ENCODE measurements around the gene PRKCA.
"Not testable (repeated sequence)": the region's sequence is repeated elsewhere in the genome, so short reads cannot be mapped to it uniquely, and the experiment has no call there.

Gene PRKCA

DNA sequence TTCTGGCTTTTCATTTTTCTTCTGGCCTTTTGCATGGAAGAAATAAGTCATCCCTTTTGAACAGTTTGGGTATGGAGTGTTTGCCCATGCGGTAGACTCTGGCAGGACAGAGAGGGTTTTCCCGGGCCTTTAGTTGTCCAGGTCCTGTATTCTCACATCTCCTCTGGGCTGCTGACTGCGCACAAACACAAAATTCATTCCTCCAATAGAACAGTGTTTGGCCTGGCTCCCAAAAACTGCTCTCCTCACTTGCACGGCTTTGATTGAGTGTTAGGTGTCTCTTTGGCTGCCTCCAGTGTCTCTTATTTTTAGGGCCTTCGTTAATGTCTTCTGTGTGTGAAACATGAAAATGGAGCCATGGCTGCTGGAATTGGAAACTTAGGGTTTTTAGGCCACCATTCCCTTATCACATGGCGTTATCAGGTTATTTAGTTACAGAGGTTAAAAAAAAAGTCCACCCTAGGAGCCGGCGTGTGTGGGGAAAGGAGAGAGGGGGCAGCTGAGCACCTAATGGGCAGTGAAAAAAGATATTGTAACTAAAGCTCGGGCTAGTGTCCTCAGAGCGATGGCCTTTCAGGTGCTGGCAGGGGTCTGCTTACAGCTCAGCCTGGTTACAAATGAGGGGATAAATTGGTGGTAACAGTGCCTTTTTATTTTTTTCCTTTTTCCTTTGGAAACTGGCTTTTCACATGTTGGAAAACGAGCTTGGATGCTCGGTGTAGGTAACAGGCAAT is 47.3 kb downstream of the PRKCA start:
- in situ Hi-C loops (cut with MboI; ENCODE audit: low sequenced_read_pairs) = no loop called here

DNA sequence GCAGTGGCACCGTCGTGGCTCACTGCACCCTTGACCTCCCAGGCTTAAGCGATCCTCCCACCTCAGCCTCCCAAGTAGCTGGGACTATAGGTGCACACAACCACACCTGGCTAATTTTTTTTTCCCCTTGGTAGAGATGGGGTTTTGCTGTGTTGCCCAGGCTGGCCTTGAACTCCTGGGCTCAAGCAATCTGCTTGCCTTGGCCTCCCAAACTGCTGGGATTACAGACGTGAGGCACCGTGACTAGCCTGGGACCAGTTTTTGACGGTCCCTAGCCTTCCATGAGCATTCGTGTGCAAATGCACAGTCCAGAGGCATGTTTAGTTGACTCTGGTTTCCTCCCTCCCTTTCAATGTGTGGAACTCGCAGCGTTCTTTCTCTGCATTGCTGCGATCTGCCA is 48.2 kb downstream of the PRKCA start:
- in situ Hi-C loops (cut with MboI; ENCODE audit: low sequenced_read_pairs) = not testable (repeated sequence)

DNA sequence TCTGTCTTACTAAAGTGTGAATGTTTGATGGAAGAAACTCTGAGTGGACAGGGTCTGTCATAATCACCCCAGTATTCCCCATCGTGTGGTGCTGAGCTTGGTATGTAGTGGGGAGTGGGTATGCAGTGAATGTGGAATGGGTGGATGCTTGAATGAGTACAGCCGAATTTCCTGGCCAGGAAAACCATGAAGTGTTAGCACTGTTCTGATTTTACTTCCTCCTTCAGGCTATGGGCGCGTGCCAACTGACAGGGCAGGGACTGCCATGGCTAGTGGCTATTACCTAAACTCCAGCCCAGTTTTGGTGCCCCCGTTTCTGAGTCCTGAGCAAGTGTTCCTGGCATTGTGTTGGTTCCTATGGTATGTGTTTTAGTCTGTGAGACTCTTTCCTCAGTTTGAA is 48.6 kb downstream of the PRKCA start:
- in situ Hi-C loops (cut with MboI; ENCODE audit: low sequenced_read_pairs) = no loop called here

DNA sequence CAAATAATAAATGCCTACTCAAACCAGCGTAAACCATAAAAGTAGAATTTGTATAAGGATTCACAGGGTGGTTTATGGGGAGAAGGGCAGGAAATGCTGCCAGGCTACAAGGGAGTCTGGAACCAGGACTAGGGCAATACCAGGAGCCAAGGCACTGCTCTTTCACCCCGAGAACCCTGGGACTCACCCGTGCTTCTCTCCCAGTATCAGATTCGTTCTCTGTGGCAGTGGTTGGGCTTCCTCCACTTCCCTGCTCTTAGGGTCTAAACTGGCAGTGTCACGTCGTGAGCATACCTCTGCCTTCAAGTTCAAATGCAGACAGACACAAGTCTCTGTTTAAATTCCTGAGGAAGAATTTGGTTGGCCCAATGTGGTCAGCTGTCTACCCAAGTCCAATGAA is 49.3 kb downstream of the PRKCA start:
- in situ Hi-C loops (cut with MboI; ENCODE audit: low sequenced_read_pairs) = no loop called here

DNA sequence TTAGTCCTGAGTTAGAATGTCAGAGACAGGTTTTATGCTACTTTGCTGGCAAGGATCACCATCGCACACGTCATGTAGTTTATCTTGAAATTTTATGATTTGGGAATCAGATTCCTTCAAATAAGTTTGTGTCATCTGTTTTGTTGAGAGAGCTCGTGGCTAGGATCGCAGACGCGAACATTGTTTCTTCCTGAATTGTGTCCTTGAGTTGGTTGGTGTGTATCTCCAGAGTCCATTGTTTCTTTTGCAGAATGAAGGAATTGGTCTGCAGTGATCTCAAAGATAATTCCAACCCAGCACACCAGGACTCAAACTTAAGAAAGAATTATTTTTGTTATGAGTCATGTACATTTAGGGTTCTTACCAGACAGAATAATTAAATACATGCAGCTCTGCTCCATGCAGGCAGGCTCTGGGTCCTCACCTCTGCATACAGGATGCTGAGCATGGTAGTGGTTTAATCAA is 51.6 kb downstream of the PRKCA start:
- in situ Hi-C loops (cut with MboI; ENCODE audit: low sequenced_read_pairs) = no loop called here

DNA sequence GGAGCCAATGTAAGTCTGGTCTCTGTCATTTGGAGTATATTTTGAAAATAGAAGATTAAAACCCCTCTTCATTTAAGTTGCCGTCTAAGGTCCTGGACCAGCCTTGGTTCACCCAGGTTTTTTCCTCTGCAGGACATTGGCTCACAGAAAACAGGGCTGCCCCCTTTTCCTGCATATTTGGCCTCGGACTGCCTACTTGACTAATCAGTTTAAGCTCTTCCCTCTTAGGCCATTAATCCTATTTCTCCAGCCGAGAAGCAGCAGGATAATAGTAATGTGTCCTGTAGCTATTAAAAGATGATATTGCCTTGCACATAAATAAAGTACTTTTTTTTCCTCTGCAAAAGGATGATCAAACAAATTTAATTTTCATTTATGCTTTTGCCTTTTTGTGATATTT is 52.1 kb downstream of the PRKCA start:
- in situ Hi-C loops (cut with MboI; ENCODE audit: low sequenced_read_pairs) = no loop called here

DNA sequence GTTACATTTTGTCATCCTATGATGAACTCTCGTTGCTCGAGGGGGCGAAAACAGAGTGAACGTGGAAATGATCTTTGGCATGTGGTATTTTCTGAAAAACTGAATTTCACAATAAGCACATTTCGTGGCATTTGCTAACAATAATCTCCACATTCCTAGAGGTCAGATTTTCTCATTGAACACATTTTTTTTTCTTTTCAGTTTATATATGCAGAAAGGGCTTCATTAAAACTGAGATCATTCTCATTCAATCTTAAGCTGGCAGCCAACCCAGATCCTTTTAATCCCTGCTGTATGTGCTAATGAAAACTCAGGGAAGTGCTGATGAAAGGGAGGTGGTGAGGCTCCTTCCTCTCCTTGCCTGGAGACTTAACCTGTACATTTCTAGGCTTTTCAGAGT is 52.6 kb downstream of the PRKCA start:
- in situ Hi-C loops (cut with MboI; ENCODE audit: low sequenced_read_pairs) = no loop called here

DNA sequence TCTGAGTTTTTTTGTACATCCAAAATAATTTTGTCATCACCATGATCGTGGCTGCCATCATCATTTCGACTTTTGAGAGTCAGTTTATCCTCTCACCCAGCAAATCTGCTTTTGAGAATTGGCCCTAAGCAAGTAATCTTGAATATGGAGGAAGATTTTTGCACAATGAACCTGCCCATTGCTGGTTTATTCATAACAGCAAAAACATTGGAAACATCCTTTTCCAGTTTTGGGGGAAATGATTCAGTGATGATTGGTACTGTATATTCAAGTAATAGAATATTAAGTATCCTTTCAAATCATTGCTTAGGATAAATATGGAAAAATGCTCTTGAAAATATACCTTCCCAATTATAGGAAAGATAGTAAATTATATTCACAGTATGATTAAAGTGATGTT is 53.1 kb downstream of the PRKCA start:
- in situ Hi-C loops (cut with MboI; ENCODE audit: low sequenced_read_pairs) = no loop called here

DNA sequence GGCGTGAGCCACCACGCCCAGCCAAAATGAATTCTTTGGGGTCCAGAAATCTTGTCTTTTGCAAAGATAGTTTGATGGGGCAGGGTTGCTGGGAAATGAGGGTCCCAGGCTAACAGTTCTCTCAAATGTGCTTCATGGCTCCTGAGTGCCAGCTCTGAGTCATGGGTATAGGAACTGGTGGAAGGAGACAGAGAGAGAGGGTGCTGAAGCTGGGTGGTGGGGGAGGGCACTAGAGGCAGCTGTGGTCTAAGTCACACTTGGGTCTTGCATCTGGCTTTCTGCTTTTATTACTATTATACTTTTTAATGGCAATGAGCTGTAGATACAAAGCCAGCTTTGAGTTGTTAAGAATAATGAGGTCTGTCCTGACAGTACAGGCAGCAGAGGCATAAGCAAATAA is 54.6 kb downstream of the PRKCA start:
- in situ Hi-C loops (cut with MboI; ENCODE audit: low sequenced_read_pairs) = no loop called here

DNA sequence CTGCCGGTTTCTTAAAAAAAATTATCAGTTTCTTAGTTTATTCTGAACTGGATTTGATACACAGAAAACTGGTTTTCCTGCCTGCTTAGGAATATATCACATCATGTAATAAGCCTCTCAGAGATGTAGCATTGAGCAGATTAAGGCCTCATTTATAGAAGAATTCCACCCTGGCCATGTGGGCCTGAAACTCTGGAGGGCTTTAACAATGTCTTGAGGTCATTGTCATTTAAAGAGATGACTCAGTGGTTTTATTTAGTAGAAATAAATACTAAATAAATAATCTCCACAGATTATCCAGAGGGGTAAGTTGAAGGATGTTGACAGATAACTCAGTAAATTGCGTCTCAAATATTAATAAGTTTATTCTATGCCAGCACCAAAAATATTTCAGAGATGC is 56.9 kb downstream of the PRKCA start:
- in situ Hi-C loops (cut with MboI; ENCODE audit: low sequenced_read_pairs) = no loop called here

DNA sequence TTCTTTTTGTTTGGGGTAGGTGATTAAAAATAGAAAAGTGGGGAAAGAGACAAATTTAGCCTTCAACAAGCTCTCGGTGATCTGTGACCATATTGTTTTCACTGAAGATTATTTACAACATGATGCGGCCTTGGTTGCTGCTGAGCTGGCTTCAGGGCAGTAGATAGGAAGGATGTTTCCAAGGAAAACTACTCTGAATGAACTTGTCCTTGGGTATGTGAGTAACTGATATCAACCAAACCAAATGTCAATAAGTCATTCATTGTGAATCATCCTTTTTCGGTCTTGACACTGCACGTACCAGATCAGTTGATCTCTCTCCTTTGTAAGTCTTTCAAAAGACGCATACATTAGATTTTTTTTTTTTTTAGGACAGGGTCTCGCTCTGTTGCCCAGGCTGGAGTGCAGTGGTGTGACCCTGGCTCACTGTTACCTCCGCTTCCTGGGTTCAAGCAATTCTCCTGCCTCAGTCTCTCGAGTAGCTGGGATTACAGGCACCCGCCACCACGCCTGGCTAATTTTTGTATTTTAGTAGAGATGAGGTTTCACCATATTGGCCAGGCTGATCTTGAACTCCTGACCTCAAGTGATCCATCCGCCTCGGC is 58.6 kb downstream of the PRKCA start:
- in situ Hi-C loops (cut with MboI; ENCODE audit: low sequenced_read_pairs) = not testable (repeated sequence)

DNA sequence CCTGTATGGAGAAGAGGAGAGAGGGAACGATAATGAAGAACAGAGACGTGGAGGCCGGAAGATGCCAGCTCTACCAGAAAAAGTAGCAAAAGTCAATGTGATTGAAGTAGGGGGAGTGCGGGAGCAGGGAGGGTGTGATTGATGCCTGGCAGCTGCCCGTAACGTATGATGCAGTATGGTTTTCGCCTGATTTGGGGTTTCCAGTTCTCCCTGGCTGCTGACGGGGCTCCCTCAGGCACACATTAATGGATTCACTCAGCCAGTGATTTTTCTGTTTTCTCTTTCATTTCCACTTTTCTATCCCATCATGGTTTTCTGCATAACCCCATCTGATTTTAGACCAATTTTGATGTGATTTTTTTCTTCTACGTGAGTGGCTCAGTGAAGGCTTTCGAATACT is 62.1 kb downstream of the PRKCA start:
- in situ Hi-C loops (cut with MboI; ENCODE audit: low sequenced_read_pairs) = no loop called here

DNA sequence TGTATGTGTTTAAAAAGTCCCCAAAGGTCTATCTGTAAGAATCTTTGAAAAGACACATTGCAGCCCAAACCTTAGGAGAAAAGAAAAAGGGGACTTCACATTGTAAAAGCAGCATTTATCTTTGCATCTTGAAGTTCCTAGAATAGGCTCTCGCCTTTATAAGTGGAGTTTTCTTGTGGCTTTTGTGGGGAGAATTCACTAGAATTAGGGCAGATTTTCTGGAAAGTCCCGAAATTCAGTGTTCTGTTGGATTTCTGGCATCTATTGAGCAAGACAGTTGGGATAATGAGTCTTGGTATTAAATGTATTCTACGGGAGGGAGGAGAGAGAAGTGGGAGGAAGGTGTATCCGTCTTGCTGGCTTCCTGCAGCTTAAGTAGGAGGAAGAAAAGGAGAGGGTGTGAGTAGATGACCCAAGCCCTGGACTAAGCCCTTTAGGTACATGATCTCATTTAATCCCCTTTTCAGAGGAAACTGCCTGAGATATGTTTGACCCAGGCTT is 62.6 kb downstream of the PRKCA start:
- in situ Hi-C loops (cut with MboI; ENCODE audit: low sequenced_read_pairs) = no loop called here

DNA sequence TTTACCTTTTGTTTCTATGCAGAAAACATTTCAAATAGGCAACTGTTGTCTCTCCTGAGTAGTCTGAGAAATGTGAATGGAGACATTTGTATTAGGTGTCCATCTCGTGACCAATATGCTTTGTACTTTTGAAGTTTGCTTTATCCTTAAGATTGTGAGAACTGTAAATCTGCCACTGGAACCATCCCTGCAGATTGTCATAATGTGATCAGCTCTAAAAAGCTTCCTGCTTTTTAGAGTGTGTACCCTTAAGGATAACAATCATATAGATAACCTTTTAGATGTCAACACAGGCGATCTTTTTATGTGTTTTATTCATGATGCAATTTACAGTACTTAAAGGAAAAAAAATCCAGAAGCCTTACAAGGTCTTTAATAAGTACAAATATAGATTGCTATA is 63.5 kb downstream of the PRKCA start:
- in situ Hi-C loops (cut with MboI; ENCODE audit: low sequenced_read_pairs) = no loop called here

DNA sequence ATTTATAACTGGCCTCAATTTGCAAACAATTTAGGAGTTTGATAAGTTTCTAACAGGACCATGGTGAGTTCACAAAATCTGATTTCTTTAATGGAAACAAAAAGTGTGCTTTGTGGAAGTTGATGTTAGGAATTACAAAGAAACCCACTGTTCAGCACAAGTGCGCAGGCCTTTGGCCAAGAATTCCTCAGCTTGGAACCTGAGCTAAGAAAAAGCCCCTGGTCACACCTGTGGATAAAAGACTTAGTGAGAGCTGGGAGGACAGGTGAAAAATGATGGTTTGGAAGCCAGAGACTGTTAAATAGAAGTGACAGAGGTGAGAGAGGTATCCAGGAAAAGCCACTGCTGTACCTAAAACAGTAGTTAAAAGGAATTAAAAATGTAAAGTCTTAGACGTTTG is 64.7 kb downstream of the PRKCA start:
- in situ Hi-C loops (cut with MboI; ENCODE audit: low sequenced_read_pairs) = no loop called here

DNA sequence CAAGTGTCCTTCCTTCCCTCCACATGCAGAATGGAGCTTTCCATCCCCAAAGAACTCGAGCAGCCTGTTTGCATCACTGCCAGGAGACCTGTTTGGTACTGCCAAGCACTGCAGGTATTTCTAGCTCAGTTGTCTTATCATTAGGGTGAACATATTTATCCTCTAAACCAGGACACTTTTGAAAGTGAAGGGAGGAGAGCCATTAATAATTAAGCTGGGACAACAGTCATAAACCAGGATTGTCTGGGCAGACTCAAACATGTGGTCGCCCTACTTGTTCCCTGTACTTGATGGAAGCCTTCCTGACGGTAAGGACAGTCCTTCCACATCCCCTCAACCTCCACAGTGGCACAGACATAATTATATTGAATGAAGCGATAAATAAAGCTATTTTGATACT is 67.4 kb downstream of the PRKCA start:
- in situ Hi-C loops (cut with MboI; ENCODE audit: low sequenced_read_pairs) = no loop called here

DNA sequence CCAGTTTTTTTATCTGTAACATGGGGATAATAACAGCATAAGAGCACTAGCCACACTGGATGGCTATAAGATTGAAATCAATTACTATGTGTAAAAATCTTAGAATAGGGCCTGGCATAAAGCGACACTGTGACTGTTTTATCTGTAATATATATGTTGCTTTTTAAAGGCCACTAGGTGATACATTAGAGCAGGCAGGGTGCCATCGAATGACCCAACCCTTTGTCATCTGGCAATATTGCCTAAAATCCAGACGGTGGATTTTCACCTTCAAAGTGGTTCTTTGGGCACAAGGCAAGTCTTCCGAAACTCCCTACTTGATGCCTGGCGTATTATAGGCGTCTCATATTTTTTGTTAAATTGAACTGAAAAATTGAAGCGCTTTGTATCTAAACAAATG is 69.1 kb downstream of the PRKCA start:
- in situ Hi-C loops (cut with MboI; ENCODE audit: low sequenced_read_pairs) = no loop called here

DNA sequence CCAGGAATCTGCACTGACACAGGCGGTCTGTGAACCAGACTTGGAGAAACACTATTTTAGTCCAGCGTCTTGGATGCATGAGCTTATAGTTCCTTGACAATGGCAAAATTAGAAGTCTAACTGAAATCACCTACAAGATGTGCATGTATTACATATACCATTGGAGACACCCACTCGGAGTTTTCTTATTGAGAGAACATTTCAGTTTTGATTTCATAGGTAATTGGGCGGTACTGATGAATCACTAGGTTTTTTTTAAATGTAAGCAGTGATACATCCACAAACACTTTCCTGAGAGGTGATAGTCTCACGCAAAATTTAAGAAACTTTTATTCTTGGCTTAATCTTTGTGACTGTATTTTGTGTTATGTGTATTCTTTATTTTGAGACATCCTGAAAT is 69.8 kb downstream of the PRKCA start:
- in situ Hi-C loops (cut with MboI; ENCODE audit: low sequenced_read_pairs) = no loop called here

DNA sequence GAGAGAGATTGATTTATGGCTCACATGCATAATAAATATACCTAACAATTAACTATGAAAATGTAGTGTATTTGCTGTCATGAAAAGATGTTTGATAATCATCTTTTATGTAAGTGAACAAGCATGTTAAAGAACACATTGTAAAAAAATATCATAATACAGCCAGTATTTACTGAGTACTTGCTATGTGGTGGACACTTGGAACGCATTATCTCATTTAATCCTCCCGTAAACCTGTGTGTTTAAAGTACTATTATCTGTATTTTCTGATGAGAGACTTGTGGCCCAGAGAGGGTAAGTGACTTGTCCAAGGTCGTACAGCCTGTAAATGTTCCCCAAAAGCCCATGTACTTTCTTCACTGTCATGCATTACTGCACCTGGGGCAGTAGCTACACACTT is 70.7 kb downstream of the PRKCA start:
- in situ Hi-C loops (cut with MboI; ENCODE audit: low sequenced_read_pairs) = no loop called here

DNA sequence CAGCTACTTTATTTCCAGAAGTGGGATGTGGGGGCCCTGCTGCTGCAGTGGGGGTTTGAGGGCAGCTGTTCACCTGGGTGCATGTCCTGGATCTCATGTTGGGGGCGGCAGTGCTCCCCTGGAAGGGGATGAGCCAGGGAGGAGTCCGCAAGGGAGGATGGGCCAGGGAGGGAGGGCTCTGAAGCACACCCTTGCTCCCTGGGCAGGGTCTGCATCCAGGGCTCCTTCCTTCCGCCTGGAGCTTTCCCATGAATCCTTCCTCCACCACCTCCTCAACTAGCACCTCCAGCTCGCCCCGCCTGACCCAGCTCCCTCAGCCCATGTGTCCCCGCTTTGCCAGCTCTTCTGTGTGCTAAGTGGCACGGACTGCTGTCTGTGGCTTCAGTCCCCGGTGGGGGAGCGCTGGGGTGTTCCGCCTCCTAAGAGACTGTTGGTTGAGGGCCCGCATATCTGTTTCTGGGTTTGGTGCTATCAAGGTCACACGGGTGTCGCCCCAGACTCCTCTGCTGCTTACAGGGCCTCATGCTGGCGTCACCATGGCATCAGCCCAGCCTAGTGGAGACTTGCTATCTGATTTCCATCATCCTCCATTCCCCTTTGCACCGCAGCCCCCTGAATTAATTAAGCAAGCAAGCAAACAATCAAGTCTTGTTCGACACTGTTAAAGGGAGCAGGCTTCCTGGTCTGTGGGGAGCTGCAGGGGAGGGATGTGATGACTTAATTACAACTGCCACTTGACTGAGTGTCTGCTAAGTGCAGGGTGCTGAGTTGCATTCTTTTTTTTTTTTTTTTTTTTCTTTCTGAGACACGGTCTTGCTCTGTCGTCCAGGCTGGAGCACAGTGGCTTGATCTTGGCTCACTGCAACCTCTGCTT is 71.8 kb downstream of the PRKCA start:
- in situ Hi-C loops (cut with MboI; ENCODE audit: low sequenced_read_pairs) = no loop called here

DNA sequence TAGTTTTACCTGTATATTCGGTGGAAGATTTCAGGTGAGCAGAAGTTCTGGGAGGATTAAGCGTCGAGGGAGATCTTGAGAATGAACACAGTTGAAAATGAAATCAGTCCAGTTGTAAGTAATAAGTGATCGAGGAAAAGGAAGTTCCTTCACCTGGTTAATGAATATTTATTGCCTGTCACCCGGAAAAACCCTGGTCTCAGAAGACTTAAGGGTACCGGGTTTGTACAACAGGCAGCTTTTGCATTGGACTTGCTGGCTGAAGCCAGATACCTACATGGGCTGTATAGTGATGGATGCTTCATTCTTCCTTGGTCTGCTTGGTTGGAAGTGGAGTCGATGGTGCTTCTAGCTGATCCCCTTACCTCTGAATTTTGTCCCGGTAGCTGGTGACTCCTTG is 72.7 kb downstream of the PRKCA start:
- in situ Hi-C loops (cut with MboI; ENCODE audit: low sequenced_read_pairs) = no loop called here

DNA sequence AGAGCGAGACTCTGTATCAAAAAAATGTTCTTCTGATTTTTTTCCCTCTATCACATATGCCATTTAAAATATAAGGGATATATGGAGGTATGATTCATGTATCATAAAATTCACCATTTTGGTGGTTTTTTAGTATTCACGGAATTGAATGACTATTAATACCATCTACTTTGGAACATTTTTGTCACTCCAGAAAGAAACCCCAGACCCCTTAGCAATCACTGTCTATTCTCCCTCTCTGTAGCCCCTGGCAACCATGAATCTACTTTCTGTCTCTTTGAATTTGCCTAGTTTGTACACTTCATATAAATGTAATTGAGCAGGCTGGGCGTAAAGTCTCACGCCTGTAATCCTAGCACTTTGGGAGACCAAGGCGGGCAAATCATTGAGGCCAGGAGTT is 75.9 kb downstream of the PRKCA start:
- in situ Hi-C loops (cut with MboI; ENCODE audit: low sequenced_read_pairs) = no loop called here
